ENCODE measurements around the gene ZNF33B. TPM values are rescaled to one million over a fixed set of nuclear protein-coding genes. Genes with fewer than 3 reads are reported as not detected.

The ZNF33B gene
- total and polyA plus RNA-seq, 9 of the 15 experiments (the other 6 are each of a cell fraction or from before 2014, with no cell fraction given), result 6.9 to 23.9 (median 15.4) TPM

DNA sequence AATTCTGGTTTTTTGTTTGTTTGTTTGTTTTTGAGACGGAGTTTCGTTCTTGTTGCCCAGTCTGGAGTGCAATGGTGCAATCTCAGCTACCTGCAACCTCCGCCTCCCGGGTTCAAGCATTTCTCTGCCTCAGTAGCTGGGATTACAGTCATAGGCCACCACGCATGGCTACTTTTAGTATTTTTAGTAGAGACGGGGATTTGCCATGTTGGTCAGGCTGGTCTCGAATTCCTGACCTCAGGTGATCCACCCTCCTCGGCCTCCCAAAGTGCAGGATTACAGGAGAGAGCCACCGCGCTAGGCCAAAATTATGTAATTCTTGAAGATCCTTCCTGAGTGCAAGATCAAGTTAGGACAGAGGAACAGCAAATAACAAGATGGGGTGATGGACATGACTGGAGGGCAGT, 719 bp downstream of the ZNF33B start (continued):
- TF ChIP-seq, protein P1, sequence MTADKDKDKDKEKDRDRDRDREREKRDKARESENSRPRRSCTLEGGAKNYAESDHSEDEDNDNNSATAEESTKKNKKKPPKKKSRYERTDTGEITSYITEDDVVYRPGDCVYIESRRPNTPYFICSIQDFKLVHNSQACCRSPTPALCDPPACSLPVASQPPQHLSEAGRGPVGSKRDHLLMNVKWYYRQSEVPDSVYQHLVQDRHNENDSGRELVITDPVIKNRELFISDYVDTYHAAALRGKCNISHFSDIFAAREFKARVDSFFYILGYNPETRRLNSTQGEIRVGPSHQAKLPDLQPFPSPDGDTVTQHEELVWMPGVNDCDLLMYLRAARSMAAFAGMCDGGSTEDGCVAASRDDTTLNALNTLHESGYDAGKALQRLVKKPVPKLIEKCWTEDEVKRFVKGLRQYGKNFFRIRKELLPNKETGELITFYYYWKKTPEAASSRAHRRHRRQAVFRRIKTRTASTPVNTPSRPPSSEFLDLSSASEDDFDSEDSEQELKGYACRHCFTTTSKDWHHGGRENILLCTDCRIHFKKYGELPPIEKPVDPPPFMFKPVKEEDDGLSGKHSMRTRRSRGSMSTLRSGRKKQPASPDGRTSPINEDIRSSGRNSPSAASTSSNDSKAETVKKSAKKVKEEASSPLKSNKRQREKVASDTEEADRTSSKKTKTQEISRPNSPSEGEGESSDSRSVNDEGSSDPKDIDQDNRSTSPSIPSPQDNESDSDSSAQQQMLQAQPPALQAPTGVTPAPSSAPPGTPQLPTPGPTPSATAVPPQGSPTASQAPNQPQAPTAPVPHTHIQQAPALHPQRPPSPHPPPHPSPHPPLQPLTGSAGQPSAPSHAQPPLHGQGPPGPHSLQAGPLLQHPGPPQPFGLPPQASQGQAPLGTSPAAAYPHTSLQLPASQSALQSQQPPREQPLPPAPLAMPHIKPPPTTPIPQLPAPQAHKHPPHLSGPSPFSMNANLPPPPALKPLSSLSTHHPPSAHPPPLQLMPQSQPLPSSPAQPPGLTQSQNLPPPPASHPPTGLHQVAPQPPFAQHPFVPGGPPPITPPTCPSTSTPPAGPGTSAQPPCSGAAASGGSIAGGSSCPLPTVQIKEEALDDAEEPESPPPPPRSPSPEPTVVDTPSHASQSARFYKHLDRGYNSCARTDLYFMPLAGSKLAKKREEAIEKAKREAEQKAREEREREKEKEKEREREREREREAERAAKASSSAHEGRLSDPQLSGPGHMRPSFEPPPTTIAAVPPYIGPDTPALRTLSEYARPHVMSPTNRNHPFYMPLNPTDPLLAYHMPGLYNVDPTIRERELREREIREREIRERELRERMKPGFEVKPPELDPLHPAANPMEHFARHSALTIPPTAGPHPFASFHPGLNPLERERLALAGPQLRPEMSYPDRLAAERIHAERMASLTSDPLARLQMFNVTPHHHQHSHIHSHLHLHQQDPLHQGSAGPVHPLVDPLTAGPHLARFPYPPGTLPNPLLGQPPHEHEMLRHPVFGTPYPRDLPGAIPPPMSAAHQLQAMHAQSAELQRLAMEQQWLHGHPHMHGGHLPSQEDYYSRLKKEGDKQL (CRISPR knock-in tag; IDR thresholded peaks at IDR 0.05; ENCODE audit: borderline replicate concordance), result no peak
- peak; percentile 33 for TF ChIP-seq ASH1L (IDR thresholded peaks at IDR 0.05; ENCODE audit: borderline replicate concordance, low read depth, partially characterized antibody)
- TF ChIP-seq EWSR1 (IDR thresholded peaks at IDR 0.05; ENCODE audit: borderline replicate concordance, low read depth, partially characterized antibody), result no peak
- TF ChIP-seq ZNF707 (CRISPR knock-in tag; conservative IDR thresholded peaks at IDR 0.05), result no peak
- TF ChIP-seq, protein P2, sequence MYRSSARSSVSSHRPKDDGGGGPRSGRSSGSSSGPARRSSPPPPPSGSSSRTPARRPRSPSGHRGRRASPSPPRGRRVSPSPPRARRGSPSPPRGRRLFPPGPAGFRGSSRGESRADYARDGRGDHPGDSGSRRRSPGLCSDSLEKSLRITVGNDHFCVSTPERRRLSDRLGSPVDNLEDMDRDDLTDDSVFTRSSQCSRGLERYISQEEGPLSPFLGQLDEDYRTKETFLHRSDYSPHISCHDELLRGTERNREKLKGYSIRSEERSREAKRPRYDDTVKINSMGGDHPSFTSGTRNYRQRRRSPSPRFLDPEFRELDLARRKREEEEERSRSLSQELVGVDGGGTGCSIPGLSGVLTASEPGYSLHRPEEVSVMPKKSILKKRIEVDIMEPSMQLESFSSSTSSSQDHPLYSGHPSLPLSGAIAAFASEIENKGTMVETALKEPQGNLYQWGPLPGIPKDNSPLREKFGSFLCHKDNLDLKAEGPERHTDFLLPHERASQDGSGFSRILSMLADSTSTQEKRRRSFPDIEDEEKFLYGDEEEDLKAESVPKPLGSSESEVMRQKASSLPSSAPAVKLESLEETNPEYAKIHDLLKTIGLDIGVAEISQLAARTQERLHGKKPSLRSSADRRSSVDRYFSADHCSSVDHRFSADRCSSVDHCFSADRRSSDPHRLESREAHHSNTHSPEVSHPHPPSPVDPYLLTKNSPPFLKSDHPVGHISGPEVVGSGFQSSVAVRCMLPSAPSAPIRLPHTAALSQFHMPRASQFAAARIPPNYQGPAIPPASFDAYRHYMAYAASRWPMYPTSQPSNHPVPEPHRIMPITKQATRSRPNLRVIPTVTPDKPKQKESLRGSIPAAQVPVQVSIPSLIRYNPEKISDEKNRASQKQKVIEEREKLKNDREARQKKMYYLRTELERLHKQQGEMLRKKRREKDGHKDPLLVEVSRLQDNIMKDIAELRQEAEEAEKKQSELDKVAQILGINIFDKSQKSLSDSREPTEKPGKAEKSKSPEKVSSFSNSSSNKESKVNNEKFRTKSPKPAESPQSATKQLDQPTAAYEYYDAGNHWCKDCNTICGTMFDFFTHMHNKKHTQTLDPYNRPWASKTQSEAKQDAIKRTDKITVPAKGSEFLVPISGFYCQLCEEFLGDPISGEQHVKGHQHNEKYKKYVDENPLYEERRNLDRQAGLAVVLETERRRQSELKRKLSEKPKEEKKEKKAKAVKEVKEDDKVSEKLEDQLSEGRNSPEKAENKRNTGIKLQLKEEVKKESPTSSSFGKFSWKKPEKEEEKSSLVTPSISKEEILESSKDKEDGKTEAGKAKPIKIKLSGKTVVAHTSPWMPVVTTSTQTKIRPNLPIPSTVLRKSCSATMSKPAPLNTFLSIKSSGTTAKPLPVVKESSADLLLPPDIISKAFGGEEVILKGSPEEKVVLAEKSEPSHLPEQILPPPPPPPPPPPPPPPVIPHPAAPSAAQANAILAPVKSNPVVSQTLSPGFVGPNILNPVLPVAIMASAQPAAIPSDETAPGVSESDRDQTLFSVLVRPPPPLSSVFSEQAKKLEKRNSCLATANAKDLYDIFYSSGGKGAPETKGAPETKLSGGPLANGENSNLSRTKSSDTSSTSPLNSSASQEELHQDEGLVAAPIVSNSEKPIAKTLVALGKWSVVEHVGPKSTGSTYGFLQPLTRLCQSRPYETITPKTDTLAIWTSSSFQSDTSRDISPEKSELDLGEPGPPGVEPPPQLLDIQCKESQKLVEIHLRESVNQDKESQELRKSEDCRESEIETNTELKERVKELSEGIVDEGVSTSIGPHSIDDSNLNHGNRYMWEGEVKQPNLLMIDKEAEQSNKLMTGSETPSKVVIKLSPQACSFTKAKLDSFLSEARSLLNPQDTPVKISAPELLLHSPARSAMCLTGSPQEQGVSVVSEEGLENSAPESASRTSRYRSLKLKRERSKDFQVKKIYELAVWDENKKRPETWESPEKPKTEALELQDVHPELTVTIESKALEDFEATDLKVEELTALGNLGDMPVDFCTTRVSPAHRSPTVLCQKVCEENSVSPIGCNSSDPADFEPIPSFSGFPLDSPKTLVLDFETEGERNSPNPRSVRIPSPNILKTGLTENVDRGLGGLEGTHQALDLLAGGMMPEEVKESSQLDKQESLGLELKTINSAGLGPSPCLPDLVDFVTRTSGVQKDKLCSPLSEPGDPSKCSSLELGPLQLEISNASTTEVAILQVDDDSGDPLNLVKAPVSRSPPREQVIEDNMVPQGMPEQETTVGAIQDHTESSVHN (IDR thresholded peaks at IDR 0.05; ENCODE audit: borderline replicate concordance in 1 of 2, low read depth in 1 of 2), result 0 out of 4 replicates have a peak, but pooled peaks of 1 of the 2 experiments have one; percentile 48
- TF ChIP-seq, protein P3, sequence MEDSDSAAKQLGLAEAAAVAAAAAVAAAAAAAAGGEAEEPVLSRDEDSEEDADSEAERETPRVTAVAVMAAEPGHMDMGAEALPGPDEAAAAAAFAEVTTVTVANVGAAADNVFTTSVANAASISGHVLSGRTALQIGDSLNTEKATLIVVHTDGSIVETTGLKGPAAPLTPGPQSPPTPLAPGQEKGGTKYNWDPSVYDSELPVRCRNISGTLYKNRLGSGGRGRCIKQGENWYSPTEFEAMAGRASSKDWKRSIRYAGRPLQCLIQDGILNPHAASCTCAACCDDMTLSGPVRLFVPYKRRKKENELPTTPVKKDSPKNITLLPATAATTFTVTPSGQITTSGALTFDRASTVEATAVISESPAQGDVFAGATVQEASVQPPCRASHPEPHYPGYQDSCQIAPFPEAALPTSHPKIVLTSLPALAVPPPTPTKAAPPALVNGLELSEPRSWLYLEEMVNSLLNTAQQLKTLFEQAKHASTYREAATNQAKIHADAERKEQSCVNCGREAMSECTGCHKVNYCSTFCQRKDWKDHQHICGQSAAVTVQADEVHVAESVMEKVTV (CRISPR knock-in tag; IDR thresholded peaks at IDR 0.05), result no peak
- TF ChIP-seq ZNF134 (CRISPR knock-in tag; conservative IDR thresholded peaks at IDR 0.05), result 0 out of 2 replicates have a peak, but pooled peaks have one; percentile 7
- TF ChIP-seq ZNF184 (CRISPR knock-in tag; IDR thresholded peaks at IDR 0.05), result no peak
- TF ChIP-seq, protein P4, sequence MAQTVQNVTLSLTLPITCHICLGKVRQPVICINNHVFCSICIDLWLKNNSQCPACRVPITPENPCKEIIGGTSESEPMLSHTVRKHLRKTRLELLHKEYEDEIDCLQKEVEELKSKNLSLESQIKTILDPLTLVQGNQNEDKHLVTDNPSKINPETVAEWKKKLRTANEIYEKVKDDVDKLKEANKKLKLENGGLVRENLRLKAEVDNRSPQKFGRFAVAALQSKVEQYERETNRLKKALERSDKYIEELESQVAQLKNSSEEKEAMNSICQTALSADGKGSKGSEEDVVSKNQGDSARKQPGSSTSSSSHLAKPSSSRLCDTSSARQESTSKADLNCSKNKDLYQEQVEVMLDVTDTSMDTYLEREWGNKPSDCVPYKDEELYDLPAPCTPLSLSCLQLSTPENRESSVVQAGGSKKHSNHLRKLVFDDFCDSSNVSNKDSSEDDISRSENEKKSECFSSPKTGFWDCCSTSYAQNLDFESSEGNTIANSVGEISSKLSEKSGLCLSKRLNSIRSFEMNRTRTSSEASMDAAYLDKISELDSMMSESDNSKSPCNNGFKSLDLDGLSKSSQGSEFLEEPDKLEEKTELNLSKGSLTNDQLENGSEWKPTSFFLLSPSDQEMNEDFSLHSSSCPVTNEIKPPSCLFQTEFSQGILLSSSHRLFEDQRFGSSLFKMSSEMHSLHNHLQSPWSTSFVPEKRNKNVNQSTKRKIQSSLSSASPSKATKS (CRISPR knock-in tag; IDR thresholded peaks at IDR 0.05), result no peak
